Astrocyte of the cerebellum (primary cell): ENCODE measurements around the gene TMEM129.
"Not testable (repeated sequence)": the region's sequence is repeated elsewhere in the genome, so short reads cannot be mapped to it uniquely, and the experiment has no call there.

Experiments
- DNase-seq: peaks from one replicate; pipeline ENCODE4 v3.0.0-alpha.2; 2011; ENCODE audit warnings: low read depth
- H3K4me3 ChIP-seq: 2 replicates; pipeline ENCODE4 v1.5.1; 2011; ENCODE audit warnings: mild to moderate bottlenecking, low read depth, low read length, moderate library complexity
- in situ Hi-C: cut with HindIII; loops from 2 replicates; pipeline ENCODE4 v1.10.0; 2017; ENCODE audit warnings: low sequenced_read_pairs
- TF ChIP-seq, protein P1 (sequence below): IDR thresholded peaks from 2 replicates; pipeline ENCODE4 v1.5.1; 2012; ENCODE audit warnings: low read length, low read depth, moderate library complexity, mild to moderate bottlenecking; ENCODE audit errors: missing control alignments

TMEM129 gene

DNA sequence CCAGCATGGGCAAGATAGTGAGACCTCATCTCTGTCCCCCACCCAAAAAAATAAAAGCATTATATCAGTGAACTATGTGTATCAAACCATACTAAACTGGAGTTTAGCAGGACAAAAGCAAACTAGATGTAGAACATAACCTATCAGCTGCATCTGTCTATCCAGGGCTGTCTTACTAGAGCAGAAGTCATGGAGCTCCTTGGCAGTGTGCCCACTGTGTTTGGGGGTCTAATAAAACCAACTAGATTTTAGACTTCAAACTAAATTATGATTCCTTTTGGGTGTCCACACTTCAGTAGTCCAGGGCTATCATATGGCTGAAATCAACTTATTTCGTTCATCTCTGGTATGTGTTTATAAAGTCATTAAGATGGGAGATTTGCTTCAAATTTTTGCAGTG lies 17.3 kb downstream of the TMEM129 start:
- in situ Hi-C loops: no loop called here
- TF ChIP-seq, protein P1, sequence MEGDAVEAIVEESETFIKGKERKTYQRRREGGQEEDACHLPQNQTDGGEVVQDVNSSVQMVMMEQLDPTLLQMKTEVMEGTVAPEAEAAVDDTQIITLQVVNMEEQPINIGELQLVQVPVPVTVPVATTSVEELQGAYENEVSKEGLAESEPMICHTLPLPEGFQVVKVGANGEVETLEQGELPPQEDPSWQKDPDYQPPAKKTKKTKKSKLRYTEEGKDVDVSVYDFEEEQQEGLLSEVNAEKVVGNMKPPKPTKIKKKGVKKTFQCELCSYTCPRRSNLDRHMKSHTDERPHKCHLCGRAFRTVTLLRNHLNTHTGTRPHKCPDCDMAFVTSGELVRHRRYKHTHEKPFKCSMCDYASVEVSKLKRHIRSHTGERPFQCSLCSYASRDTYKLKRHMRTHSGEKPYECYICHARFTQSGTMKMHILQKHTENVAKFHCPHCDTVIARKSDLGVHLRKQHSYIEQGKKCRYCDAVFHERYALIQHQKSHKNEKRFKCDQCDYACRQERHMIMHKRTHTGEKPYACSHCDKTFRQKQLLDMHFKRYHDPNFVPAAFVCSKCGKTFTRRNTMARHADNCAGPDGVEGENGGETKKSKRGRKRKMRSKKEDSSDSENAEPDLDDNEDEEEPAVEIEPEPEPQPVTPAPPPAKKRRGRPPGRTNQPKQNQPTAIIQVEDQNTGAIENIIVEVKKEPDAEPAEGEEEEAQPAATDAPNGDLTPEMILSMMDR: no peak
- DNase-seq: no peak
- no peak overlapping the region for H3K4me3 ChIP-seq

DNA sequence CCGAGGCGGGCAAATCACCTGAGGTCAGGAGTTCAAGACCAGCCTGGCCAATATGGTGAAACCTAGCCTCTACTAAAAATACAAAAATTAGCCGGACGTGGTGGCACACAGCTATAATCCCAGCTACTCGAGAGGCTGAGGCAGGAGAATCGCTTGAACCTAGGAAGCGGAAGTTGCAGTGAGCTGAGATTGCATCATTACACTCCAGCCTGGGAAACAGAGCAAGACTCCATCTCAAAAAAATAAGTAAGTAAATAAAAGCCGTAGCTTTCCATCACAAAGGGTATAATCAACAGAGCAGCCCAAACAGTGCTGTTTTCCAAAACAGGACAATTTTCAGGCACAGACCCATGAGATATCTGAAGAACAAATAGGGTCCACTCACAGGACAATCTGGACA lies 19.5 kb downstream of the TMEM129 start:
- H3K4me3 ChIP-seq, DNase-seq, in situ Hi-C loops: not testable (repeated sequence)

DNA sequence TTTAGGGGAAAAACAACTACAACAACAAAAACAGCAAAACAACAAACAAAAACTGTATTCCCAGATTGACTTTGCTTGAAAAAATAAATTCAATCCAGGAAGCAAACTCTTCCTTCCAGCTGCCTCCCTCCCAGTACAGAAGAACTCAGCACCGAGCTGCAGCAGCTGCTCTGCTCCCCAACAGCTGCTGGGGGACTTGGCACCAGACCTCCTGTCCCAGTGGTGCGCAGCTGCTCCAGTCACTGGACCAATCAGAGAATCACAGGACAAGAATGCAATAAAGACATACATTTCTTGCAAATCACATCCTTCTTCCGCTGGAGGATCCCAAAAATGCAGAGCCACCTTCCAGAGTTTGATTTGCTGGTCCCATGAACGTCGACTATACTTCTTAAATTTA lies 25.2 kb downstream of the TMEM129 start:
- TF ChIP-seq, protein P1: no peak
- no peak for DNase-seq
- in situ Hi-C loops: no loop called here
- no peak overlapping the region for H3K4me3 ChIP-seq

DNA sequence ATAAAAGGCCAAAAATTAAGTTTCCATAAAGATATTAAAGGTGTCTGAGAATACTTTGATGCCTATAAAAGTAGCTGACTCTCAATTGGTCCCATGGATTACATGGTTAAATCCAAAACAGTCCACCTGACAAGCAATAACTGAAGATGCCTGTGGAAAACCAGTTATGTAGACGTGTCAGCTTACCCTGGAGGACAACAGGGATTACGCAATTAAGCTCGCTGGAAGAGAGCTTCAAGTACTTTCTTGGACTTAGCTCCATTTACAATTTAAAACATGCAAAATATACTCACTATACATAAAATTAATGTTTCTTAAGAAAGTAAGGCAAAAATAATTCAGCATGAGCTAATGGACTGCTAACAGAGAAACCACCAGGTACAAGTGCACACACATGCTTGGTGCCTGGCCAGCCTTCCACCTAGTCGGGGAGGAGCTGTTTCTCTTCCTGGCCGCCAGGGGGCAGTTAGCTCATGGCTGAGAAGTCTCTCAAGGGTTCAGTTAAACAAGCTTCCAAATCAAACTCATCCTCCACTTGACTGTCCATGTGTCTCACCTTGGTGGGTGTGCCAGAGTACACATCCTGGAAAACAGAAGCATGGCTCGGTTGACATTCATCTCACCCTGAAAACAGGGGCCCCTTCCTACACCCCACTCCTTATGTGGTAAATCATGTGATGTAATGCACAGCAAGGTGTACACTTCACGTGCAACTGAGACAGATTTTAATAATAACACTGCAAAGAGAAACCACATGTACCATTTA lies 27.8 kb downstream of the TMEM129 start:
- DNase-seq: peak; percentile 62
- H3K4me3 ChIP-seq: no peak overlapping the region
- TF ChIP-seq, protein P1: peak; percentile 98
- in situ Hi-C loops: no loop called here

DNA sequence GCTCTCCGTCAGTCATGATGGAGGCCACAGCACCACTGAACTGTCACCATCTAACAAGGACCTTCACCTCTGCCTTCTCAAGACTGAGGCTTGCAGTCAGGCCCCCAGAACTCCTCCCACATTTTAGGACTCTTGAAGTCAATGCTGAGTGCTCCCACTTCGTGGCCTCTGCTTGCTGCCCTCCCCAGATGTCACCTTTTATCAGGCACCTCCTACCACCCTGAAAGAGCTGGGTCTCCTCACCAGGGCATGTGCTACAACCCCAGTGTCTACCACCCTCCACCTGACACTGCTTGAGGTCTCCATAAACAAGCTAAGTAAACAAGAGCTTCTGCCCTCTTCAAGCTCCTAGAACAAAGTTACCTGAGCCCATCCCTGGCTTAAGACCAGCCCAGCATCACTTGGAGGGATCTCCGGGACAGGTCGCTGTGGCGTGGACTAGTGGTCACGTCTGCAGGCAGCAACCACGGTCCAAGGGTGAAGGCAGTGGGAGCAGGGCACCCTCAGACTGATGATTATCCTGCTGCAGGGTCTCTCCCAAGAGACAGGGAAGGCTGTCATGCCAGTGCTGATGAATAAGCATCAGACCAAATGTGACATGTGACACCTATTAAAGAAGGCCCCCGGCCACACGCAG lies 29.3 kb downstream of the TMEM129 start:
- in situ Hi-C loops: no loop called here
- no peak overlapping the region for H3K4me3 ChIP-seq
- no peak for DNase-seq
- TF ChIP-seq, protein P1: no peak

DNA sequence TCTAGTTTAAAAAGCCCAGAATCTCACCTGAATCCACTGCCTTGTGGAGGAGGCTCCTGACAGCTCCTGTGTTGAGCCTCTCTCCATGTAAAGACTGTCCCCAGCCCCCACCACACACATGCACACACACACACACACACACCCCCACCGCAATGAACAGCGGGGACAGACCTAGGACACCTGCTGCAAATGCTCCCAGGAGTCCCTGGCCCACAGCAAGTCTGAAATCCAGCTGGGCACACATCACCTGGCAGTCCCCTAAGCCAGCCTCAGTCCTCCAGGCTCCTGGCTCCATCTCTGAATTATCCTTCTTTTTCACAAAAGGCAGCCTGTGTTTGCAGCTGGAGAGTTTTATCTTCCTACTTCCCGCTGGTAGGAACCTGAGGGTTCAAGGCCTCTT lies 30.4 kb downstream of the TMEM129 start:
- TF ChIP-seq, protein P1: no peak
- DNase-seq: no peak
- H3K4me3 ChIP-seq: no peak overlapping the region
- in situ Hi-C loops: no loop called here

DNA sequence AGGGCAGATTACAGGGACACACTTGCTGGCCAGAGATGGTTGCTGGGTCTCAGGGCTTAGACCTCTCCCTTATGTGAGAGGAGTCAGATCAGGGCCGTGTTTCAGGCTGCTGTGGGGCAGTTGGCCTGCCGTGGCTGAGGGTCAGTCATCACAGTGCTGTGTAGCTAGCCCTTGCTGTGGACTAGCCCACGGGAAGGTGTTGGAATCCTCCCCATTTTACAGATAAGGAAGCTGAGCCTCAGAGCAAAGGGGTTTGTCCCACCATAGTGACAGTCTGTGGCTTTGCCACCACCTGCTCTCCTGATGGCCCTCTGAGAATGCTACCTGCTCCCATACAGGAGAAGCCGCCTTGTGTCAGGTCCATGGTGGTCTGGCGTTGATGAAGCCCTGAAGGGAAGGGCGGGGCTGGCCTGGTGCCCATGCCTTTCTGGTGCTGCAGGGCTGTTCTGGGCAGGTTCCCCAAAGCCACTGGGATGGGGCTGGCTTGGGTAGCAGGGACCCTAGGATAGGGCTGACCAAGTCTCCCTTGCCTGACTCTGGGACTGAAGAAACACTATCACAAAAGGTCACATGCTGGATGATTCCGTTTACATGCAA lies 34.6 kb downstream of the TMEM129 start:
- in situ Hi-C loops: no loop called here
- DNase-seq: no peak
- no peak overlapping the region for H3K4me3 ChIP-seq
- TF ChIP-seq, protein P1: no peak
